HG02938 (cell line): ENCODE measurements around the gene TCEA2.
"Not testable (repeated sequence)": the region's sequence is repeated elsewhere in the genome, so short reads cannot be mapped to it uniquely, and the experiment has no call there.

Source experiments
- ATAC-seq: cut with Tn5 transposase; IDR thresholded peaks from one replicate; pipeline ENCODE4 v1.9.1; 2021; ENCODE audit warnings: mild to moderate bottlenecking, moderate library complexity; ENCODE audit not compliant: unreplicated experiment

The TCEA2 gene

GRCh38 chr20:64106435-64106961 lies 43.5 kb downstream of the TCEA2 start:
- no peak for ATAC-seq

GRCh38 chr20:64106981-64107735 lies 44.2 kb downstream of the TCEA2 start, which contains the start of gene NPBWR2:
Gene NPBWR2, minus strand, starts transcription at chr20:64107565. Its CDS starts 734 bp downstream, at chr20:64106831.
- no peak for ATAC-seq

DNA sequence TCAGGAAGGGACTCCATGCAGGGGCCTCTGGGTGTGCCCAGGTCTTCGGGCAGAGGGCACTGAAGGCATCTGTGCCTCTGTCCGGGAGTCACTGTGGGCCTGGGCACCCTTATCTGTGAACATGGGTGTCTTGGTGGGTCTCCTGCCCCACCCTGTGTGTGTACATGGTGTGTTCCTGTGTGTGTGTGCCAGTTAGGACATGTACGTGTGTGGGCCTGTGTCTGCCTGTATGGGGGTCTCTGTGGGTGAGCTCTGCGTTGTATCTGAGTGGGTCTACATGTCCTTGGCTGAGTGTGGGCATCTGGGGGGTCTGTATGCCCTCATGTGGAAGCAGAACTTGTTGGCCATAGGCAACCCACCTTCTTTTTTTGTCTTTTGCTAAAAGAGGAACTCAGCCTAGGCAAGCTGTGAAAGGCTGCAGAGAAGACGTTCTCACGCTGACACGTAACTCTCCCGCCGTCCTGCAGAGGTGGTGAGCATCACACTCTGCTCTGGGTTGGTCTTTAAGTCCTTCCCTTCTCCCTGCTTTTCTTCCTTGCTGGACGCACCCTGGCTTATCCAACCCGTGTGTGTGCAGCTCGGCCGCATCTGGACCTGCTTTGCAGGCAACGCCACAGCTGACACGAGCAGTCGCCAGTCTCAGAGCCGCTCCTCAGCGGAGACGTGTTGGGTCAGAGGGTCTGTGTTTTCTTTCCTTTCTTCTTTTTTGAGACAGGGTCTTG lies 44.9 kb downstream of the TCEA2 start:
- ATAC-seq = no peak

GRCh38 chr20:64108731-64109681 lies 46.0 kb downstream of the TCEA2 start:
- ATAC-seq = no peak

DNA sequence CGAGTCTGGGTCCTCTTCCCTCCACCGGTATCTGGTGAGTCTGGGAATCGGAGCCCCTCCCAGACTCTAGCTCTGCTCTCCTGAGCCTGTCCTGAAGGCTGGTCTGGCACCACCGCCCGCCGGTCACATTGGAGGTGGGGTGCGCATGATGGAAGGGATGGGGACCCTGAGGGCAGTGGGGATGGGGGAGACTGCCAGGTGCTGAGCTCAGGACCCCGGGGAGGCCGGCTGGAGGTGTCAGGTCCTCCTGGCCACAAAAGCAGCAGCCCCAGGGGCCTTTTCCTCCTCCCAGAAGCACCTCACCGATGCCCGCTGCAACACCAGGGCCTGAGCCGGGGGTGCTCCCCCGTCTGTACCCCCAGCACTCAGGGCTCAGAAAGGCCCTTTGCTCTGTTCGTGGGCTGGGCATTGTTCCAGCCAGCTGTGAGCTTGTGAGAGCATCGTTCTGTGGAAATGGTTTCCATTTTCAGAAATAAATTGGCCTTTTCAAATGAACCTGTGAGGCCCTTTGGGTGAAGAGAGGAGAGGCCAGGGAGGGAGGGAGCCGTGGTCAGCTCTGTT lies 46.9 kb downstream of the TCEA2 start:
- ATAC-seq = no peak

GRCh38 chr20:64110411-64111068 lies 47.5 kb downstream of the TCEA2 start:
- ATAC-seq = no peak

GRCh38 chr20:64111841-64112641 lies 49.0 kb downstream of the TCEA2 start:
- no peak for ATAC-seq

DNA sequence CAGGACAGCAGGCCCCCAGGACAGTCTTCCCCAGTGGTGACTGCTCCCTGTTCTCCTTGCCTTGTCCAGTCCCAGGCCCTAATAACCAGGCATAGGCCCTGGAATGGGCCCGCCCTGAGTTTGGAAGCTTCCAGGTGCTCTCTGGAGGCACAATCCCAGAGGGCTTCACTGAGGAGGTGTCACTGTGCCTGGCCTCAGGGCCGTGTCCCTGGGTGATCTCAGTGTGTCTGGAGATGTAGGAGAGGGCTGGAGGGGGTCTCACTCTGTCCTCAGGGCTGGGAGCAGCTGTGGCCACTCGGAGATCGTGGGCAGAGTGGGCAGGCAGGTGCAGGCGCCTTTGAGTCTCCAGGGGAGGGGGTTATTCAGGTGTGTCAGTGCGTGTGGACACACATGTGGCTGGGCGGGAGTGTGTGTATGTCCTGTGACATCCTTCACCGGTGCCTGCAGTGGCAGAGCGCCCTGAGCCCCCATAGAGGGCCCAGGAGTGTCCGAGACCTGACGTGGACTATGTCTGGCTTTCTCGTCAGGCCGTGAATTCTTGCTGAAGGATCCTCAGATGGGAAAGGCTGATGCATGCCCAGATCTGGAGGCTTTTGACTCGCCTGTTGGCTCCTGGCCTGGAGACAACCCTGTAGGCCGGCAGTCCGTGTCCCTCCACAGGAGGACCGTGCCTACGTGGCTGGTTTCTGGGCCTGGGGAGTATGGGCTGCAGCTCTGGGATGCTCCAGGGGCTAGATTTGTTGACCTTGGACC lies 49.9 kb downstream of the TCEA2 start:
- no peak for ATAC-seq

DNA sequence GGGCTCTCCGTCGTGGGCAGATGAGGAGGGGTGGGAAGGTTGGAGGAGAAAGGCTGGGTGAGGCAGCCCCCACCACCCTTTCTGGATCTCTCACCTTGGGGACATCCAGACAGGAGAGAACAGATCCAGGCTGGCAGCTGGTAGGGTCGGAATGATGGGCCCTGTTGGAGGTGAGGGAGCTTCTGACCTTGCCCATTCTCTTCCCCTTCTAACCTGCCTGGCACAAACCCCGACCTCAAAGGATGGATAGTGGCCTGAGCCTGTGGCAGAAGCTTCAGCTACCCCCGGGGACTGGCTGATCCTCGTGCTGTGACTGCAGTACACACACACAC lies 50.4 kb downstream of the TCEA2 start:
- no peak for ATAC-seq

DNA sequence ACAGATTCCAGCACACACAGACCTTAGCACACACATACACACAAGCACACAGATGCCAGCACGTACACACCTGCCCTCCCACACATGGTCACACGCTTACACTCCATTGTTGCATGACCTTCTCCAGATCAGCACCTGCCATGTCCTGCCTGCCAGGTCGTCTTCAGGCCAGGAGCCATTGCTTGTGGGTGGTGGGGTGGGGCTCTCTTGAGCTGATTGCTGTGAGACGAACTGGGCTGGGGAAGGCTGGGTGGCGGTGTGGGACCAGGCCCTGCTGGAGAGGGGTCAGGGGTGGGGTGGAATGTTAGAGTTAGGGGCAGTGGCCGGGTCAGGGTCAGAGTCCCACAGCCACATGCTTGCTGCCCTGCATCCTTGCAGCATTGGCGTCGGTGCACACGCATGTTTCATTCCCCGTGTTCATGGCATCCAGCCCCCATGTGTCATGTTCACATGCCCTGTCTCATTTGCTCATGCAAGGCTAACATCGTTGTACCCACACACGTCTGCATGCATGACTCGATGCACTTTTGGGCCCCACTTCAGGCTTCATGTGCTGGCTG lies 50.9 kb downstream of the TCEA2 start:
- no peak for ATAC-seq

DNA sequence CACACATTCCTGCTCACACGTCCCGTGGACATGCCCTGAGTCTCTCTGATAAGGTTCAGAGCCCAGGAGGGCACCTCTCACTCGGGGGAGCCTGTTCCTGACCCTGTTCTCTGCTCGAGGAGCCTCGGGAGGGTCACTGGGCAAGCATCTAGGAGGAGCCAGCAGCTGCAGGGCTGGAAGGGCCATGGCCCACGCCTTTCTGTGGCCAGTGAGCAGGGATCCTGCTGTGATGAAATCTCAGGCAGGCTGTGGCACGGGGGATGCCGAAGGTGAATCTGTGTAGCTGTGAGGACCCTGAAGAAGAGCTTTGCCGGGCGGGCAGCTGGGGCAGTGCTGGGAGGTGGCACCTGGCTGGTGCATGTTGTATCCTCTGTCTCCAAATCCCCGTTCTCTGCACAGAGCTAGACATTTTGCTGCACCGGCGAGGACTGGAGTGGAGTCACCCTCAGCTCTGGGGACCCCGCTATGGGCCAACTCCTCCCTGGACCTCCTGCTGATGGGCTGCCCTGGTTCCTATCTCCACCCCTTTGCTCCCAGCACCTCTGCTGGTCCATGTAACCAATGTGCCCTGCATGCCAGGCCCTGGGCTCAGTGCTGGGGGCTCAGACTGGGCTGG lies 51.5 kb downstream of the TCEA2 start:
- ATAC-seq = no peak

DNA sequence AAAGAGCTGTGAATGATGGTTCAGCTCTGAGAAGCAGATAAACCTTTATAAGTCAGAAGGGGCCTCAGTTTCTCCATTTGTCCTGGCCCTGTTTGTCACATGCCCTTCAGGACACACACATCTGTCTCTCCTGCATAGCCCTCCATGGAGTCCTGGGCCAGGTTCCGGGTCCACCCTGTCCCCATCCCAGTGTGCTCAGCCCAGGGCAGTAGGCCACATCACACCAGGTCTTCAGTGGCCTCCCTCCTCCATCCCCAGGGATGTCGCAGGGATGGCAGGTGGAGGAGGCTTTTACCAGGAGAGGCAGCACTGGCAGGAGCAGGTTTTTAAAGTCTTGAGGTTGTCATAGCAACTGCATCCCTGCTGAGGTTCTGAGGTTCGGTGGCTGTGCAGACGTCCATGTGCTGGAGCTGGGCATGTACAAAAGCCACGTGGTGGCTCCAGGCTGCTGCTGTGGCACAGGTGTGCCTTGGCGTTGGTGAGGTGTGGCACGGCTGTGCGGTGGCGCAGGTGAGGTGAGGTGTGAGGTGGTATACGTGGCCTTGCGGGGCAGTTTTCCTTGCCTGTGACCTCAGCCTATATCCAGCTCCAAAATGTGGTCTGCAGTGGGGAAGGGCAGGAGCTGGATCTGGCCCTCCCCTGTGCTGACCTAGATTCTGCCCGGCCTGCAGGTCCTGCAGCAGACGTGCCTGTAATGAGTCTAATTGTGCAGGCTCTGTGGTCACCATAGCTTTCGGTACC lies 52.3 kb downstream of the TCEA2 start:
- ATAC-seq = no peak

DNA sequence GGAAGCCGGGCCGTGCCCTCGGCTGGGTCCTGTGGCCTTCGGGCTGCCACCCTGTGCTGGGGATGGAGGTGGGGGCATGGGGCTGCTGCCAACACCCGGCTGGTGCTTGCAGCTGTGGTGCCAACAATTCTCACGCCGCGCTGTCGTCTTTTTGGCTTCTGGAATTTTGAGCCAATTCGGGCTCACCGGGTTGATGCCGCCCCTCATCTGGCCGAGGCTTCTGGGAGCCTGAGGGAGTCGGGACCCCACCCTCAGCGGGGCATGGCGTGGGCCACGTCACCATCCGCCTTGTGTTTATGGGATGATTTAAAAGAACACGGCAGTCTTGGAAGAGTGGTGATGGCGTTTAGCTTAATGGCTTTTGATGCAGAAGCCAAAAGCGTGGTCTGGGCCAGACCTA lies 53.0 kb downstream of the TCEA2 start:
- no peak for ATAC-seq

DNA sequence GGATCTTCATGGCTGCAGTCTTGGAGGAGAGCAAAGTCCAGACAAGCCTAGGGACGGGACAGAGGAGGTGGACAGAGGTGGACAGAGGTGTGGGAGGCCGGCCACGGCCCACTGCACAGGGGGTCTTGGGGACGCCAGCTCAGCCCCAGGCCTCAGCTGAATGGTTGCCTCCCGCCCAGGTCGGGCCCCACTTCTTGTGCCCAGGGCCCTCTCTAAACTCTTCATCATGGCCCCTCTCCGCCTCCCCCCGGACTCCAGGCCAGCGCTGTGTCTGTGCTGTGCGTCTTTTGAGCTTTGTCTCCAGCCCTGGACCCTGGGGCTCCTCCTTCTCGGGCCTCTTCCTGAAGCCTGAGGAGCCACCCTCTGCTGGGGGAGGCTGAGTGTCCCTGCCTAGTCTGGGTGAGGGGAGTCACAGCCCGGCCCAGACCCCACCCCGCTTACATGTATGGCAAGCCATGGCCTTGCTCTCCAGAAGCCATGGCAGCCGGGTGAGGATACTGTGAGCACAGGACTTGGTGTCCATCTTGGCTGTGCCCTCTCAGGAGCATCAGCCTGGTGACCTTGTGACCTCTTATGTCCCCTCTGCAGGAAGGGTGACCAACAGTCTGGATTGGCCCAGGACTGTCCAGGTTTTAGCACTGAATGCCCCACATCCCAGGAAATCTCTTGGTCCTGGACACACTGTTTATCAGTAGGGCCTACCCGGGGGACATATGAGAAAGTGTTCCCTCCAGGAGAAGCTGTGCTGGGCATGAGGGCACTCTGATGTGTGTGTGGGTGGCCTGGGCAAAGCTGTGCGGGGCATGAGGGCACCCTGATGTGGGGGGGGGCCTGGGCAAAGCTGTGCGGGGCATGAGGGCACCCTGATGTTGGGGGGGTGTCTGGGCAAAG lies 53.8 kb downstream of the TCEA2 start:
- ATAC-seq = no peak

- ATAC-seq = not testable (repeated sequence)
Observed at GRCh38 chr20:64117432-64117777, 54.4 kb downstream of the TCEA2 start.

GRCh38 chr20:64119301-64119680 lies 56.3 kb downstream of the TCEA2 start:
- ATAC-seq = no peak
